Measurements from ENCODE around the gene COMMD2.

Gene COMMD2

GRCh38 chr3:149702691-149703441 lies 49.4 kb downstream of the COMMD2 start:
- DNase-seq (ENCODE audit: low read depth in 2 of 2): no peak

- DNase-seq (ENCODE audit: low read depth in 2 of 2): no peak
These were observed 50.3 kb downstream of the COMMD2 start for GRCh38 chr3:149701977-149702350.

- no peak for DNase-seq (ENCODE audit: low read depth in 2 of 2)
These were observed 50.9 kb downstream of the COMMD2 start for GRCh38 chr3:149701206-149701976.

Measured in stimulated activated CD8-positive, alpha-beta memory T cell treated with anti-CD3 and anti-CD28 coated beads, Interleukin-7, amount 100 ng/mL, for 1 hour (primary cell).